SK-N-MC (cell line): ENCODE measurements around the gene DLGAP4.

ENCODE experiments used
- EZH2 ChIP-seq: fragments of 200-600 bp; sonication (generic); IDR thresholded peaks from one replicate; pipeline ENCODE4 v1.6.1; 2017; ENCODE audit warnings: antibody characterized with exemption
- FOXP2 ChIP-seq: optimal IDR thresholded peaks from 2 replicates; pipeline ENCODE3; 2011; ENCODE audit warnings: mild to moderate bottlenecking, moderate library complexity; ENCODE audit not compliant: insufficient read depth; ENCODE audit errors: extremely low read length, control extremely low read depth
- POLR2AphosphoS5 ChIP-seq: IDR thresholded peaks from 2 replicates; pipeline ENCODE4 v1.6.1; 2012; ENCODE audit warnings: mild to moderate bottlenecking, low read depth, low read length, borderline replicate concordance

GRCh38 chr20:36368869-36369268 lies 62.7 kb downstream of the DLGAP4 start:
- TF ChIP-seq EZH2 = no peak
- TF ChIP-seq POLR2AphosphoS5 = no peak
- TF ChIP-seq FOXP2 = no peak
